A673 (cell line): Measurements from ENCODE around the gene SPEG.

ENCODE experiments used
- CTCF ChIP-seq: fragments of 300-800, 200-600 bp; sonication (generic); conservative IDR thresholded peaks from 2 replicates; pipeline ENCODE4 v1.5.1; 2017; ENCODE audit warnings: low read depth, mild to moderate bottlenecking, antibody characterized with exemption, low read length, moderate library complexity, mixed read lengths
- EZH2 ChIP-seq: fragments of 200-600 bp; sonication (generic); IDR thresholded peaks from 2 replicates; pipeline ENCODE4 v1.6.1; 2017; ENCODE audit warnings: borderline replicate concordance, low read depth, mild to moderate bottlenecking, mixed read lengths, antibody characterized with exemption, low read length; ENCODE audit not compliant: poor library complexity, severe bottlenecking

- TF ChIP-seq CTCF (no peak), EZH2 (no peak)
These were observed 79.1 kb downstream of the SPEG start for GRCh38 chr2:219513787-219514186.
